ENCODE results near the gene PTBP3.

The PTBP3 gene

GRCh38 chr9:112249277-112249676 lies 84.1 kb downstream of the PTBP3 start:
- TF ChIP-seq, protein P1, sequence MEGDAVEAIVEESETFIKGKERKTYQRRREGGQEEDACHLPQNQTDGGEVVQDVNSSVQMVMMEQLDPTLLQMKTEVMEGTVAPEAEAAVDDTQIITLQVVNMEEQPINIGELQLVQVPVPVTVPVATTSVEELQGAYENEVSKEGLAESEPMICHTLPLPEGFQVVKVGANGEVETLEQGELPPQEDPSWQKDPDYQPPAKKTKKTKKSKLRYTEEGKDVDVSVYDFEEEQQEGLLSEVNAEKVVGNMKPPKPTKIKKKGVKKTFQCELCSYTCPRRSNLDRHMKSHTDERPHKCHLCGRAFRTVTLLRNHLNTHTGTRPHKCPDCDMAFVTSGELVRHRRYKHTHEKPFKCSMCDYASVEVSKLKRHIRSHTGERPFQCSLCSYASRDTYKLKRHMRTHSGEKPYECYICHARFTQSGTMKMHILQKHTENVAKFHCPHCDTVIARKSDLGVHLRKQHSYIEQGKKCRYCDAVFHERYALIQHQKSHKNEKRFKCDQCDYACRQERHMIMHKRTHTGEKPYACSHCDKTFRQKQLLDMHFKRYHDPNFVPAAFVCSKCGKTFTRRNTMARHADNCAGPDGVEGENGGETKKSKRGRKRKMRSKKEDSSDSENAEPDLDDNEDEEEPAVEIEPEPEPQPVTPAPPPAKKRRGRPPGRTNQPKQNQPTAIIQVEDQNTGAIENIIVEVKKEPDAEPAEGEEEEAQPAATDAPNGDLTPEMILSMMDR (IDR thresholded peaks at IDR 0.05) = no peak
- Histone ChIP-seq H3K27ac (no peak overlapping the region), H3K4me3 (no peak overlapping the region)
- no peak for DNase-seq (ENCODE audit: low spot score)

DNA sequence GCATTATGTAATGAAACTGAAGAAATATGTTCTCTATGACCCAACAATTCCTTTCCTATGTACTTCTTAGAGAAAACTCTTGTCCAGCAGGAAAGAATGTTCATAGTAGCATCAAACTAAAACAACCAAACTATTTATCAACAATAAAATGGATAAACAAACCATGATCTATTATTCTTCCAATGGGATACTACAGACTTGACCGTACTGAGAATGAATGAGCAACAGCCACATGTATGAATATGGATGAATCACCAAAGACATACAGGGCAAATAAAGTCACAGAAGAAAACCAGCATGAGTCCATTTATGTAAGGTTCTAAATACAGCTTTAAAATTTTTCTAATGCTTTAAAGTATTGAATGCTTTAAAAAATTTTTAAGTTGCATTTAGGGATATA lies 84.7 kb downstream of the PTBP3 start:
- no peak overlapping the region for H3K4me3 ChIP-seq
- TF ChIP-seq, protein P1 (IDR thresholded peaks at IDR 0.05) = no peak
- H3K27ac ChIP-seq = no peak overlapping the region
- no peak for DNase-seq (ENCODE audit: low spot score)

DNA sequence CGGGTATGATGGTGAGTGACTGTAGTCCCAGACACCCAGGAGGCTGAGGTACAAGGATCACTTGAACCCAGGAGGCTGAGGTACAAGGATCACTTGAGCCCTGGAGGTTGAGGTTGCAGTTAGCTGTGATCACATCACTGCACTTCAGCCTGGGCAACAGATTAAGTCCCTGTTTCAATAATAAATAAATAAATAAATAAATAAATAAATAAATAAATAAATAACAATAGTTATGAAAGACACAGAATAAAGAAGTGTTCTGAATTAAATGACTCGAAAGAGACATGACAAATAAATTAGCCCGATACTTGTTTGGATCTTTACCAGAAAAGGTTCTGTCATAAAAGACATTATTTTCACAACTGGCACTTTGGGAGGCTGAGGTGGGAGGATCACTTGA lies 86.3 kb downstream of the PTBP3 start:
- Histone ChIP-seq H3K4me3 (no peak overlapping the region), H3K27ac (no peak overlapping the region)
- TF ChIP-seq, protein P1 (IDR thresholded peaks at IDR 0.05) = no peak
- DNase-seq (ENCODE audit: low spot score) = no peak

- no peak overlapping the region for H3K4me3 ChIP-seq
- TF ChIP-seq, protein P1 (IDR thresholded peaks at IDR 0.05) = no peak
- no peak for DNase-seq (ENCODE audit: low spot score)
- no peak overlapping the region for H3K27ac ChIP-seq
Measured at GRCh38 chr9:112245126-112245525, 88.3 kb downstream of the PTBP3 start.

DNA sequence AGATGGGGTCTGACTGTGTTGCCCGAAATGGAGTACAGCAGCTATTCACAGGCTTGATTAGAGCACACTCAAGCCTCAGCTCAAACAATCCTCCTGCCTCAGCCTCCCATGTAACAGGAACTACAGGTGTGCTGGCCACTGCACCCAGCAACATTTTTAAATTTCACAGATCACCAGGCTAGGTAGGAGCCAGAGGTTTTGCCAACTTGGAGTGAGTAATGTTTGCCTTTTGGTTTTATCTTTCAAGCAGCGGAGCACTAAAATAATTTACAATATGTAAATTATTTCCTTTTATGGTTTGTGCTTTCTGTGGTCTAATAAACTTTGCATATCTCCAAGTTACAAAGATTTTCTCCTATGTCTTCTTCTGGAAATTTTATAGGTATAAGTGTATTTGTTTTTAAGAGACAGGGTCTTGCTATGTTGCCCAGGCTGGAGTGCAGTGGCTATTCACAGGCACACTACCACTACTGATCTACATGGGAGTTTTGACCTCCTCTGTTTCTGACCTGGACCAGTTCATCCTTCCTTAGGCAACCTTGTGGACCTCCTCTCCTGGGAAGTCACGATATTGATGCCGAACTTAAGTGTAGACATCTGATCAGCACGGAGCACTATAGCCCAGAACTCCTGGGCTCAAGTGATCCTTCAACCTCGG lies 91.1 kb downstream of the PTBP3 start:
- Histone ChIP-seq H3K27ac (no peak overlapping the region), H3K4me3 (no peak overlapping the region)
- DNase-seq (ENCODE audit: low spot score) = no peak
- TF ChIP-seq, protein P1 (IDR thresholded peaks at IDR 0.05) = no peak

GRCh38 chr9:112241491-112241890 lies 91.9 kb downstream of the PTBP3 start:
- TF ChIP-seq, protein P1 (IDR thresholded peaks at IDR 0.05) = no peak
- DNase-seq (ENCODE audit: low spot score) = no peak
- H3K27ac ChIP-seq = no peak overlapping the region

GRCh38 chr9:112239708-112240107 lies 93.7 kb downstream of the PTBP3 start:
- no peak overlapping the region for H3K27ac ChIP-seq
- no peak for DNase-seq (ENCODE audit: low spot score)
- TF ChIP-seq, protein P1 (IDR thresholded peaks at IDR 0.05) = no peak
- no peak overlapping the region for H3K4me3 ChIP-seq

More at GRCh38 chr9:112241491-112241890, 91.9 kb downstream of the PTBP3 start:
- H3K4me3 ChIP-seq = no peak overlapping the region

All from coronary artery (tissue), 2 donors.